DMS153 treated with DMSO at 0.1 percent for 48 hours (cell line): ENCODE results near the gene METAP2.
A peak's percentile ranks its signal among the peaks of the same experiment; 100 is the strongest.

Experiments used
- DNase-seq: peaks from one replicate; lab custom pipeline; 2025; ENCODE audit not compliant: unreplicated experiment; lab: John Stamatoyannopoulos, UW

METAP2 gene

DNA sequence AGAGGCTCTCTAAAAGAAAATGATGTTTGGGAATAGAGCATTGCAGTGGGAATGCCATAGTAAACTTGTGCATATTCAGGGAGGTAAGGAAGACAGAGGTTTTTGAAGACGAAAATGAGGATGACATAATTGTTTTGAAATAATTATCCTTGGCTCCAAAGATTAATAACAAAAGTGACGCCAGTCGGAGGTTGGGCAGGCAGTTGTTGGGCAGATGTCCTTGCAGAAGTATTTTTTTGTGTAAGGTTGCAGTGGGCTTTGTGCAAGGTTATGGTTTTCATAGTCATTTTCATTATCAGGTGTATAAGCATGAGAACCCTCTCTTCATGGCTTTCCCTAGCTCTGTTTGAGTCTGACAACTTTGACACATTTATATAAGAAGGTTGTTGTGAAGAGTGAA, 35.3 kb downstream of the METAP2 start:
- DNase-seq, result no peak

DNA sequence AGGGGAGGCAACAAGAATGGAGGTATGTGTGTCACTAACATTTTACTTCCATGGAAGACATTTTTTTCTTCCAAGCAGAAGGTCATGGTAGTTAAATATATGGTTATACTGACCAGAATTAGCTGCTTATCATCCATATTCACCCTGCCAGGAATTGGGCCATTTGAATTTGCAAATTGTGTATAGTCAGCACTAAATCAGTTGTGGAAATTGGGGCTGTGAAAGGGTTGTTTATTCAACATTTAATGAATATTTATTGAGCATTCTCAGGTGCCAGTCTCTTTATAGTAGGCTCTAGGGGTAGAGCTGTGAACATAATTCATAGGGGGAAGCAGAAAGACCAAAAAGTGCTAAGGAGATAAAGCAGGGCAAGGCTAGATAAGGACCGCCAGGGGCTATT, 38.0 kb downstream of the METAP2 start:
- DNase-seq, result no peak

- no peak for DNase-seq
These were observed 39.6 kb downstream of the METAP2 start for GRCh38 chr12:95513599-95513998.

- no peak for DNase-seq
These were observed 41.2 kb downstream of the METAP2 start for GRCh38 chr12:95515197-95515596.

DNA sequence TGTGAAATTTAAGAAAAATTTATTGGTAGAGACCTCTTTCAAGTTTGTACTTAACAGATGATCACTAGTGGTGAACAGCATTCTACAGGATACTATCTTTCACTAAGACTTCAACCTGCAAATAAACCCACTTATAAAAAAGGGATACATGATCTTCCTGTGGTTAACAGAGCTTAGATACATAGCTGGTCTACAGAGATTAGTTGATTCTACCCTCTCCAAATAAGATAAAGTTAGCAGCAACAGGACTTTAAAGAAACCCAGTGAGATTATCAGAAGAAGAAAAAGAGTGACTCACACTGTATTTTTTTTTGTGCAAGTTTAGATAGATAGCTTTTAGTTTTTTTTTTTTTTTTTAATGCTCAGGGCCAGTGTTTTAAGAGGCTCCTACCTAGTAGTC, 42.8 kb downstream of the METAP2 start:
- DNase-seq, result no peak

- no peak for DNase-seq
These were observed 43.3 kb downstream of the METAP2 start for GRCh38 chr12:95517246-95517645.

GRCh38 chr12:95518944-95519343, 45.0 kb downstream of the METAP2 start:
- no peak for DNase-seq

DNA sequence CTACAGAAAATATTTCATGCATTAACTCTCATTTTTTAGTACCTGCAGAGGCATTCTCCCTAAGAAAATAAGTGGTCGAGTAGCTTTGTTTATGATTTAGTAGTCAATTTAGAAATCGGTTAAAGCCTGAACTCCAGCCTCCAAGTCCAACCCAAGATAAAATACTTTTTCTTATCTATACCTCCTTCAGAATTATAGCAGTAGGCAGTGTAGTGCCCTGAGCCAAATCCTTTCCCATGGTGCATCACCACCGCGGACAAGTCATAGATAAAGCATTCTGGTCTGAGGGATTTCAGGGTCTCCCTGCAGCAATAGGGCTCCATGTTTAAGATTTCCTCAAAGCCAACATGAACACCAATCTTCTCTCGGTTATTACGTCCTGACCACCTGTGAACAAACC, 46.9 kb downstream of the METAP2 start:
- DNase-seq, result no peak

GRCh38 chr12:95522692-95523091, 48.7 kb downstream of the METAP2 start:
- DNase-seq, result no peak

GRCh38 chr12:95528431-95528830, 54.5 kb downstream of the METAP2 start:
- DNase-seq, result no peak

DNA sequence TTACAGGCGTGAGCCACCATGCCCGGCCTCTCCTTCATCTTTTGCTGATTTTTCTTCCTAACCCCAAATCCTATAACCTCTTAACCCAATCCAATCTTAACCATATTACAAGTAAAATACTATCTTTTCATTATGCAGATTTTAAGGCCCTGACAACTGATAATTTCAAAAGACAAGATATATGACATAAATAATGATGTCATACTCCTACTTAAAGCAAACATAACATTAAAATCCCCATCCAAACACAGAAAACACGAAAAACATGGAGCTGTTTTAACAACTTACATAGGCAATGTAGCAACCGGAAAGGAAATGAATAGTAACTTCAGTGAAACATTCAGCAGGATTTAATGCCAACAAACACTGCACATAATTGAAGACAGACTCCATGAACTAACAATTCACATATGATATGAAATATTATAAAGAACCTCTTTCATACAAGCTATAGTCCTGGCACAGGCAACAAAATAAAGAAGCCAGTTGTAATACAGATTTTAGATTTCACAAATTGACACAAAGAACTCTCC, 55.8 kb downstream of the METAP2 start:
- DNase-seq, result no peak

GRCh38 chr12:95532851-95533250, 58.9 kb downstream of the METAP2 start:
- no peak for DNase-seq

GRCh38 chr12:95533985-95534384, 60.0 kb downstream of the METAP2 start:
- no peak for DNase-seq

GRCh38 chr12:95538006-95538405, 64.1 kb downstream of the METAP2 start:
- DNase-seq, result no peak

GRCh38 chr12:95538656-95539055, 64.7 kb downstream of the METAP2 start:
- no peak for DNase-seq

- DNase-seq, result no peak
These were observed 67.5 kb downstream of the METAP2 start for GRCh38 chr12:95541436-95541835.

GRCh38 chr12:95543305-95543704, 69.4 kb downstream of the METAP2 start:
- DNase-seq, result no peak

GRCh38 chr12:95544756-95545155, 70.8 kb downstream of the METAP2 start:
- DNase-seq, result no peak

DNA sequence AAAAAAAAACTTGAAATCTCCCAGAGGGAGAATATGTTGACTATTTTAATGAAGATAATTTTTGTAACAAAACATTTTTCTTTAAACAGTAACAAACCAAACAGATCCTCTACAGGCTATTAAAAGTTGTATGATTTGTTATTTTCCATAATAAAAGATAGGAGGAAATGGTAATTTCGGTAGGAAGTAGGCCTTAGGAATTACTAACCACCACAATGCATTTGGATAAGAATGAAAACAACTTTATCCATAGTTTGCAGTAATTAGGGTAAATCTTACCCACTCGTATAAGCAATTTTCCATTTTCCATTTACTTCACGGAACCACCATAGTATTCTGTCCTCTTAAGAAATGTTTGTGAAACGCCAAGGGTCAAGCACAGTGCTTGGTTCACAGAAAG, 71.4 kb downstream of the METAP2 start:
- no peak for DNase-seq

DNA sequence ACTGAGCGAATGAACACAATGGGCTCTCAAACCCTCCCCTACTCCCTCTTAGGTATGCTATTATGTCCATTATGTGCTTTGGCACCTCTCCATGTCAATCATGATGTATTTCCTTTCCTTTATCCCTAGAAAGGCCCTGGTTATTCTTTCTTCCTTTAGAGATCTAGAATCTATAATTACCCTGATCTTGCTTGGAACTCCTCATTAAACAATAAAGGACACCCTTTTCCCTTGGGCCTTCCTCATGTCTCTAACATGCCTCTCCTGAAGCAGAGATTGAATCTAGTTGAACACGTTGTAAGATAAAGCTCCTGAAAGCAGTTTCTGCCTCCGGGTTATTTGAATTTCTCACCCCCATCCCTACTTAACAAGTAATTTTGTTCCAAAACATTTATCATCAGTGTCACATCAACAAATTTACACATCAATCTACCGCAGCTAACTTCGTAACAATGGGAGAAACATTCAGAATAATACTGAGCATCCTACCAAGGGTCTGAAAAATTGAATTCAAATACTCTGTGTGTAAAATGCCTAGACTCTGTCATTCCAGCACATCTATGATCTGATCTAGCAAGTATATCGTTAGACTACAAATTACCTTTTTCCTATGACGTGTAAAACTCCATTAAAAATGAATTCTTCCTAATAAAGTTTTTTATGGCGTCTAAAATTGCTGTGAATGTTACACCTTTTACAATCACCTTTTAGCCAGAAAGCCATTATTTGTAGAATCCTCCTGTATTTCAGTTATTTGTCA, 72.0 kb downstream of the METAP2 start:
- peak; percentile 73 for DNase-seq

DNA sequence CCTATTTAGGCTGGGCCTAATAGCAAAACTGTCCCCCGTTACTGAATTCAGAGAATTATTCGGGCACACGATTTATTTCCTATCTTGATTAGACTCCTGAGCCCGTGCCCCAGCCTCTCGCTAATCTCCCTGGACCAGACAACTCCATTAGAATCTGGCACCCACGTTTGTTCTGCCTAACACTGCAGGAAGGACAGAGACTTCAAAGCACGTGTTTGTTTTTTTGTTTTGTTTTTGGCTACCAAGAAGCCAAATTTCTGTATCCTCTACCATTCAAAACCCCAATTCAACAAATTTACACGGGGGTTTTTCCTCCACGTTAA, 72.5 kb downstream of the METAP2 start:
- no peak for DNase-seq

DNA sequence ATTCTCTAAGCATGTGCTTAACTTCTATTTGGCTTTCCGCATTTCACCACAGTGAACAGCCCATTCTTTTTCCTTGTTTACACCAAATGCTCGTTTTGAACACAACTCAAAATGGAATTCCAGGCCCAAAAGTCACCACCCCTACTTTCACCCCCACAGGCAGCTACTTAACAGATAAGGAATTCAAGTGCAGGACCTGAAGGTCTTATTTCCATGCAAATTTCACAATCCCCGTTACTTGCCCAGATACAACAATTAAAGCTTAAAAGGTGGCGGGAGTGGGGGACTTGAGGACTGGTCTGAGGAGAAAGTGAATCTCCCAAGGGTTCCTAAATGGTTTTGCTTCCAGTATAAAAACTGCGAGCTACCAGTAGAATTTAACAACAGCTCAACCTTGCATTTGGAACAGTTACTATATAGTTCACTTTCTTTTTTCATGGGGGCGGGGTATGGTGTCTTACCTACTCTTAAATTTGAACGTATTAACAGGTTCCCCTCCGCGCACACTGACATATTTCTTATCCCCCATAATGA, 73.6 kb downstream of the METAP2 start:
- no peak for DNase-seq

DNA sequence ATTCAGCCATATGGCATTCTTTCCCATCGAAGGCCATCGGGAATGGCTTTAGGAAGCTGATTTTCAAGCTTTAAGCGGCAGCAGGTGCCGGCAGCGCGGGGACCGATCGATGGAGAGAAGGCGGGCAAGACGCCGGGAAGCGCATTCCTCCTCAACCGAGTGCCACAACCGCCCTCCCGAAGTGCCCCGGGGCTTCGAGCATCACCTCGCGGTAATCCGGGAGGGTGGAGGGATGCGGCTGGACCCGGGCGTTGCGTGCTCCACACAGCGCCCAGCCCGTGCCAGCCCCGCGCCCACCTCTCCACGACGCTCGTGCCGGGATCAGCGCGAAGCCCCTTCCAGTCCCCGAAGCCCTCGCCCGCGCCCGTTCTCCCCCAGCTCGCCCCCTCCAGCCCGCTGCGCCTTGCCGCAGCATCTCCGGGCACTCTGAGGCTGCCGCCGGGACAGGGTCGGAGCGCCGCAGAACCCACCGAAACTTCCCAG, 74.1 kb downstream of the METAP2 start:
- no peak for DNase-seq
